ENCODE results near the gene AGPS. TPM values are rescaled to one million over a fixed set of nuclear protein-coding genes. Genes with fewer than 3 reads are reported as not detected.

Gene AGPS
- total RNA-seq, 1 experiment from 2014 or later, result 60.9 TPM

- no peaks in the 10 kb centered on the region for H3K79me2 ChIP-seq (ENCODE audit: insufficient read depth, low read length)
- H3K18ac ChIP-seq (ENCODE audit: insufficient read length, low read depth, low read length), result no peak overlapping the region
- peaks cover 10 to 17% (median 14%) of the 10 kb centered on the region in 3 experiments for H3K36me3 Mint-ChIP-seq (ENCODE audit: insufficient read depth in 1 of 3, low read depth in 3 of 3)
- DNase-seq, result no peak
- H3K9ac ChIP-seq (ENCODE audit: extremely low read depth, insufficient read length, low read length), result no peak overlapping the region
- H3K14ac ChIP-seq (ENCODE audit: insufficient read depth, low read length), result no peak overlapping the region
- no peak for TF ChIP-seq CTCF (conservative IDR thresholded peaks at IDR 0.05)
- H3K27me3 ChIP-seq (ENCODE audit: insufficient read depth, low read length), result no peaks in the 10 kb centered on the region
- no peak overlapping the region for H2AK5ac ChIP-seq (ENCODE audit: insufficient read length, low read length)
- no peaks in the 10 kb centered on the region for H3K4me1 Mint-ChIP-seq
- H2BK15ac ChIP-seq (ENCODE audit: low read depth, low read length), result no peak overlapping the region
- H3T11ph ChIP-seq (ENCODE audit: low read length), result no peak overlapping the region
- H3K27me3 Mint-ChIP-seq (ENCODE audit: low read depth), result no peaks in the 10 kb centered on the region; the same call in none of the 2 replicates
- no peak overlapping the region for H2BK5ac ChIP-seq (ENCODE audit: insufficient read length, low read length)
- H3K4me3 Mint-ChIP-seq, result no peak overlapping the region
- no peak overlapping the region for H4K5ac ChIP-seq (ENCODE audit: insufficient read length, low read depth, low read length)
- no peak overlapping the region for H3K27ac Mint-ChIP-seq
- H3K4me2 ChIP-seq (ENCODE audit: insufficient read depth, insufficient read length, low read length), result no peak overlapping the region
- H3K56ac ChIP-seq (ENCODE audit: insufficient read length, low read depth, low read length), result no peak overlapping the region
- no peak overlapping the region for H3K4ac ChIP-seq (ENCODE audit: low read depth, low read length)
- no peak overlapping the region for H2BK120ac ChIP-seq (ENCODE audit: low read depth, low read length, poor library complexity, severe bottlenecking)
- no peak overlapping the region for H2AFZ ChIP-seq (ENCODE audit: low read length)
- H3K23ac ChIP-seq (ENCODE audit: insufficient read length, low read depth, low read length), result no peak overlapping the region
- whole genome bisulfite sequencing (ENCODE audit: extremely low coverage, insufficient read length, low lambda C conversion rate), result no CpG with 5 or more reads among the region's 3 CpGs
- H3K4me1 ChIP-seq (ENCODE audit: insufficient read depth, low read length), result no peaks in the 10 kb centered on the region
- H3K9me3 ChIP-seq (ENCODE audit: control insufficient read depth, low read depth, low read length), result peaks cover 11% of the 10 kb centered on the region
- H4K8ac ChIP-seq (replicated peaks; ENCODE audit: insufficient read length, low read depth, low read length), result no peak overlapping the region
- no peaks in the 10 kb centered on the region for H3K23me2 ChIP-seq (ENCODE audit: insufficient read length, low read depth, low read length, poor library complexity, severe bottlenecking)
- peaks cover 16 to 18% of the 10 kb centered on the region in 2 experiments for H3K9me3 Mint-ChIP-seq
- H2BK12ac ChIP-seq (ENCODE audit: insufficient read length, low read depth, low read length), result no peak overlapping the region
- H2BK20ac ChIP-seq (ENCODE audit: low read depth, low read length, poor library complexity, severe bottlenecking), result no peak overlapping the region
- no peaks in the 10 kb centered on the region for H3K79me1 ChIP-seq (ENCODE audit: insufficient read depth, low read depth, low read length, poor library complexity, severe bottlenecking)
- H4K91ac ChIP-seq (ENCODE audit: insufficient read length, low read depth, low read length), result no peak overlapping the region
- no peaks in the 10 kb centered on the region for H4K20me1 ChIP-seq (ENCODE audit: control insufficient read depth, insufficient read depth, insufficient read length)
- no peak overlapping the region for H3K27ac ChIP-seq (ENCODE audit: insufficient read length, low read depth, low read length)
Observed at GRCh38 chr2:177545143-177545542, 152.6 kb downstream of the AGPS start.
